GM23338 (cell line): Measurements from ENCODE around the gene NECTIN1.

Experiments used
- CREB1 ChIP-seq: fragments of 250-450 bp; sonication (Bioruptor Pico); IDR thresholded peaks from 2 replicates; pipeline ENCODE4 v1.5.0; 2020; ENCODE audit warnings: low read depth, mild to moderate bottlenecking, moderate library complexity
- CTCF ChIP-seq, 2 experiments: fragments of 200-600 bp in 1 of 2; sonication (generic) in 1 of 2; conservative IDR thresholded peaks; 2 replicates each; pipeline versions ENCODE4 v1.5.1 to v1.6.1; 2016 to 2017; ENCODE audit warnings: antibody characterized with exemption in 2 of 2, low read depth in 2 of 2, mild to moderate bottlenecking in 2 of 2, moderate library complexity in 1 of 2
- EZH2 ChIP-seq: fragments of 200-600 bp; sonication (generic); IDR thresholded peaks from one replicate; pipeline ENCODE4 v1.8.0; 2017; ENCODE audit warnings: antibody characterized with exemption, mild to moderate bottlenecking, low read depth; ENCODE audit not compliant: unreplicated experiment
- EZH2phosphoT487 ChIP-seq: fragments of 200-600 bp; sonication (generic); IDR thresholded peaks from one replicate; pipeline ENCODE4 v1.8.1; 2018; ENCODE audit warnings: antibody characterized with exemption; ENCODE audit not compliant: unreplicated experiment
- JUNB ChIP-seq: IDR thresholded peaks from one replicate; pipeline ENCODE4 v1.6.1; 2016; ENCODE audit warnings: antibody characterized with exemption; ENCODE audit not compliant: unreplicated experiment
- POLR2AphosphoS5 ChIP-seq: IDR thresholded peaks from 2 replicates; pipeline ENCODE4 v1.6.1; 2016; ENCODE audit warnings: antibody characterized with exemption, low read depth
- REST ChIP-seq: IDR thresholded peaks from one replicate; pipeline ENCODE4 v1.6.1; 2018; ENCODE audit warnings: antibody characterized with exemption; ENCODE audit not compliant: unreplicated experiment
- ZNF462 ChIP-seq: fragments of 250-450 bp; sonication (Bioruptor Pico); IDR thresholded peaks from 2 replicates; pipeline ENCODE4 v1.5.0; 2020; ENCODE audit warnings: mild to moderate bottlenecking, moderate library complexity

GRCh38 chr11:119661226-119661625 lies 67.8 kb downstream of the NECTIN1 start:
- TF ChIP-seq CTCF (conservative IDR thresholded peaks at IDR 0.05; ENCODE audit: low read depth in 2 of 2) (no peak), POLR2AphosphoS5 (no peak), EZH2phosphoT487 (no peak), EZH2 (no peak), JUNB (no peak), REST (no peak), CREB1 (CRISPR knock-in tag) (no peak), ZNF462 (CRISPR knock-in tag) (no peak)
